ENCODE measurements around the gene UNC13A.

DNA sequence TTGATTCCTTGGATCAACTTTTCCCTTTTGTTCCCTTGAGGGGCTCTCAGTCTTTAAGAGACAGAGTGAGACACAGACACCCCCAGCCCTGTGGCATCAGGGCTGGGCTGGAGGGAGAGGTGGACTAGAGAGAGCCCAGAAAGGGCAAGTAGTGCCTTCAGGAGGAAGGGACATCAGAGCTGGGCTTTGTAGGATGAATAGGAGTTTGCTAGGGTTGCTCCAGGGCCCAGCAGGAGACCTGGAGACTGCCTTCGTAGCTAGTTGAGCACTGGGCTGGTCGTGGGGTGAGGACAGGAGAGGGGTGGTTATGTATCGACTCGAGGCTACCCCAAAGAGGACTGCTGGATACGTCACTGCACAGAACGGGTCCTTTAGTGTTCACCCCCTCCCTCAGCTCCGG lies 36.5 kb upstream of the UNC13A start:
- TF ChIP-seq RAD21 (IDR thresholded peaks at IDR 0.05; ENCODE audit: low read depth) (no peak), ZNF274 (IDR thresholded peaks at IDR 0.05; ENCODE audit: low read depth, low read length) (no peak), EGR1 (IDR thresholded peaks at IDR 0.05; ENCODE audit: low read depth) (no peak), CEBPB (IDR thresholded peaks at IDR 0.05; ENCODE audit: low read depth) (no peak), POLR2A (IDR thresholded peaks at IDR 0.05; ENCODE audit: borderline replicate concordance, extremely low read depth, insufficient read depth, insufficient read length) (no peak), ZFX (IDR thresholded peaks at IDR 0.05) (no peak), POLR2AphosphoS5 (IDR thresholded peaks at IDR 0.05; ENCODE audit: low read depth, low read length) (no peak), SP1 (IDR thresholded peaks at IDR 0.05; ENCODE audit: low read depth) (no peak), EZH2 (IDR thresholded peaks at IDR 0.05) (no peak), FOSL1 (IDR thresholded peaks at IDR 0.05; ENCODE audit: low read depth) (no peak), SIN3A (IDR thresholded peaks at IDR 0.05; ENCODE audit: low read depth) (no peak)
- TF ChIP-seq, protein P1, sequence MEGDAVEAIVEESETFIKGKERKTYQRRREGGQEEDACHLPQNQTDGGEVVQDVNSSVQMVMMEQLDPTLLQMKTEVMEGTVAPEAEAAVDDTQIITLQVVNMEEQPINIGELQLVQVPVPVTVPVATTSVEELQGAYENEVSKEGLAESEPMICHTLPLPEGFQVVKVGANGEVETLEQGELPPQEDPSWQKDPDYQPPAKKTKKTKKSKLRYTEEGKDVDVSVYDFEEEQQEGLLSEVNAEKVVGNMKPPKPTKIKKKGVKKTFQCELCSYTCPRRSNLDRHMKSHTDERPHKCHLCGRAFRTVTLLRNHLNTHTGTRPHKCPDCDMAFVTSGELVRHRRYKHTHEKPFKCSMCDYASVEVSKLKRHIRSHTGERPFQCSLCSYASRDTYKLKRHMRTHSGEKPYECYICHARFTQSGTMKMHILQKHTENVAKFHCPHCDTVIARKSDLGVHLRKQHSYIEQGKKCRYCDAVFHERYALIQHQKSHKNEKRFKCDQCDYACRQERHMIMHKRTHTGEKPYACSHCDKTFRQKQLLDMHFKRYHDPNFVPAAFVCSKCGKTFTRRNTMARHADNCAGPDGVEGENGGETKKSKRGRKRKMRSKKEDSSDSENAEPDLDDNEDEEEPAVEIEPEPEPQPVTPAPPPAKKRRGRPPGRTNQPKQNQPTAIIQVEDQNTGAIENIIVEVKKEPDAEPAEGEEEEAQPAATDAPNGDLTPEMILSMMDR (IDR thresholded peaks at IDR 0.05 in 2 of 3, conservative IDR thresholded peaks at IDR 0.05 in 1 of 3; ENCODE audit: borderline replicate concordance in 1 of 3, insufficient read depth in 1 of 3, low read depth in 2 of 3, low read length in 2 of 3), result no peak
- TF ChIP-seq, protein P2, sequence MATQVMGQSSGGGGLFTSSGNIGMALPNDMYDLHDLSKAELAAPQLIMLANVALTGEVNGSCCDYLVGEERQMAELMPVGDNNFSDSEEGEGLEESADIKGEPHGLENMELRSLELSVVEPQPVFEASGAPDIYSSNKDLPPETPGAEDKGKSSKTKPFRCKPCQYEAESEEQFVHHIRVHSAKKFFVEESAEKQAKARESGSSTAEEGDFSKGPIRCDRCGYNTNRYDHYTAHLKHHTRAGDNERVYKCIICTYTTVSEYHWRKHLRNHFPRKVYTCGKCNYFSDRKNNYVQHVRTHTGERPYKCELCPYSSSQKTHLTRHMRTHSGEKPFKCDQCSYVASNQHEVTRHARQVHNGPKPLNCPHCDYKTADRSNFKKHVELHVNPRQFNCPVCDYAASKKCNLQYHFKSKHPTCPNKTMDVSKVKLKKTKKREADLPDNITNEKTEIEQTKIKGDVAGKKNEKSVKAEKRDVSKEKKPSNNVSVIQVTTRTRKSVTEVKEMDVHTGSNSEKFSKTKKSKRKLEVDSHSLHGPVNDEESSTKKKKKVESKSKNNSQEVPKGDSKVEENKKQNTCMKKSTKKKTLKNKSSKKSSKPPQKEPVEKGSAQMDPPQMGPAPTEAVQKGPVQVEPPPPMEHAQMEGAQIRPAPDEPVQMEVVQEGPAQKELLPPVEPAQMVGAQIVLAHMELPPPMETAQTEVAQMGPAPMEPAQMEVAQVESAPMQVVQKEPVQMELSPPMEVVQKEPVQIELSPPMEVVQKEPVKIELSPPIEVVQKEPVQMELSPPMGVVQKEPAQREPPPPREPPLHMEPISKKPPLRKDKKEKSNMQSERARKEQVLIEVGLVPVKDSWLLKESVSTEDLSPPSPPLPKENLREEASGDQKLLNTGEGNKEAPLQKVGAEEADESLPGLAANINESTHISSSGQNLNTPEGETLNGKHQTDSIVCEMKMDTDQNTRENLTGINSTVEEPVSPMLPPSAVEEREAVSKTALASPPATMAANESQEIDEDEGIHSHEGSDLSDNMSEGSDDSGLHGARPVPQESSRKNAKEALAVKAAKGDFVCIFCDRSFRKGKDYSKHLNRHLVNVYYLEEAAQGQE (IDR thresholded peaks at IDR 0.05; ENCODE audit: low read depth), result no peak
- TF ChIP-seq, protein P3, sequence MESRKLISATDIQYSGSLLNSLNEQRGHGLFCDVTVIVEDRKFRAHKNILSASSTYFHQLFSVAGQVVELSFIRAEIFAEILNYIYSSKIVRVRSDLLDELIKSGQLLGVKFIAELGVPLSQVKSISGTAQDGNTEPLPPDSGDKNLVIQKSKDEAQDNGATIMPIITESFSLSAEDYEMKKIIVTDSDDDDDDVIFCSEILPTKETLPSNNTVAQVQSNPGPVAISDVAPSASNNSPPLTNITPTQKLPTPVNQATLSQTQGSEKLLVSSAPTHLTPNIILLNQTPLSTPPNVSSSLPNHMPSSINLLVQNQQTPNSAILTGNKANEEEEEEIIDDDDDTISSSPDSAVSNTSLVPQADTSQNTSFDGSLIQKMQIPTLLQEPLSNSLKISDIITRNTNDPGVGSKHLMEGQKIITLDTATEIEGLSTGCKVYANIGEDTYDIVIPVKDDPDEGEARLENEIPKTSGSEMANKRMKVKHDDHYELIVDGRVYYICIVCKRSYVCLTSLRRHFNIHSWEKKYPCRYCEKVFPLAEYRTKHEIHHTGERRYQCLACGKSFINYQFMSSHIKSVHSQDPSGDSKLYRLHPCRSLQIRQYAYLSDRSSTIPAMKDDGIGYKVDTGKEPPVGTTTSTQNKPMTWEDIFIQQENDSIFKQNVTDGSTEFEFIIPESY (IDR thresholded peaks at IDR 0.05; ENCODE audit: extremely low read depth, insufficient replicate concordance, low read length), result no peak

All from HCT116 (cell line).